Measurements from ENCODE around the gene PRKCD. TPM values are rescaled to one million over a fixed set of nuclear protein-coding genes. Genes with fewer than 3 reads are reported as not detected.

The PRKCD gene
- total RNA-seq, 2 donors from 2014 or later: 11.1 to 14.8 TPM

GRCh38 chr3:53180305-53181023, 19.5 kb downstream of the PRKCD start:
- peaks cover 61% of the 10 kb centered on the region for H3K36me3 ChIP-seq
- no peak for DNase-seq (ENCODE audit: low spot score)
- no peak overlapping the region for H3K27ac ChIP-seq
- no peaks in the 10 kb centered on the region for H3K27me3 ChIP-seq
- peaks cover 0 to 7% of the 10 kb centered on the region in 2 donors for H3K4me1 ChIP-seq
- no peaks in the 10 kb centered on the region for H3K9me3 ChIP-seq
- no peak for TF ChIP-seq CTCF (IDR thresholded peaks at IDR 0.05)
- H3K4me3 ChIP-seq: no peak overlapping the region

- no peak overlapping the region for H3K27ac ChIP-seq
- TF ChIP-seq CTCF (IDR thresholded peaks at IDR 0.05): no peak
- H3K27me3 ChIP-seq: no peaks in the 10 kb centered on the region
- H3K4me3 ChIP-seq: no peak overlapping the region
- DNase-seq (ENCODE audit: low spot score): no peak
- peaks cover 66% of the 10 kb centered on the region for H3K36me3 ChIP-seq
- peaks cover 0 to 3% of the 10 kb centered on the region in 2 donors for H3K4me1 ChIP-seq
- H3K9me3 ChIP-seq: no peaks in the 10 kb centered on the region
These were observed 20.0 kb downstream of the PRKCD start for GRCh38 chr3:53181024-53181371.

GRCh38 chr3:53181528-53181927, 20.5 kb downstream of the PRKCD start:
- DNase-seq (ENCODE audit: low spot score): no peak
- Histone ChIP-seq H3K27me3 (no peaks in the 10 kb centered on the region), H3K4me3 (no peak overlapping the region), H3K36me3 (peaks cover 71% of the 10 kb centered on the region), H3K27ac (no peak overlapping the region), H3K9me3 (no peaks in the 10 kb centered on the region), H3K4me1 (no peaks in the 10 kb centered on the region)
- TF ChIP-seq CTCF (IDR thresholded peaks at IDR 0.05): no peak

- TF ChIP-seq CTCF (IDR thresholded peaks at IDR 0.05): no peak
- DNase-seq (ENCODE audit: low spot score): no peak
- H3K36me3 ChIP-seq: peaks cover 82% of the 10 kb centered on the region
- H3K27ac ChIP-seq: no peak overlapping the region
- H3K4me3 ChIP-seq: no peak overlapping the region
- H3K4me1 ChIP-seq: no peaks in the 10 kb centered on the region
- no peaks in the 10 kb centered on the region for H3K27me3 ChIP-seq
- H3K9me3 ChIP-seq: no peaks in the 10 kb centered on the region
These were observed 21.9 kb downstream of the PRKCD start for GRCh38 chr3:53182764-53183355.

GRCh38 chr3:53183514-53183913, 22.5 kb downstream of the PRKCD start:
- H3K36me3 ChIP-seq: peaks cover 79% of the 10 kb centered on the region
- H3K27ac ChIP-seq: no peak overlapping the region
- no peak for TF ChIP-seq CTCF (IDR thresholded peaks at IDR 0.05)
- no peaks in the 10 kb centered on the region for H3K4me1 ChIP-seq
- DNase-seq (ENCODE audit: low spot score): no peak
- H3K9me3 ChIP-seq: no peaks in the 10 kb centered on the region
- H3K27me3 ChIP-seq: no peaks in the 10 kb centered on the region
- no peak overlapping the region for H3K4me3 ChIP-seq
